HCT116 (cell line): ENCODE data around the gene DBET. TPM values are rescaled to one million over a fixed set of nuclear protein-coding genes. Genes with fewer than 3 reads are reported as not detected.
"Not testable (repeated sequence)": the region's sequence is repeated elsewhere in the genome, so short reads cannot be mapped to it uniquely, and the experiment has no call there.

Experiments
- ATAC-seq: fragments of 200-7000 bp; cut with Tn5 transposase; 2 replicates; pipeline ENCODE4 v1.9.1; 2020; ENCODE audit warnings: mild to moderate bottlenecking, moderate library complexity
- BruUV-seq: library from RNA; stranded (reverse); fragments of 400-500 nt; replicated peaks from 2 replicates; lab custom pipeline; 2021; lab: Mats Ljungman, UMichigan
- CTCF ChIA-PET: fragments of 300-600 bp; sonication (Branson Sonifier 250); formaldehyde crosslinking; loops from one replicate; lab custom pipeline; 2021; ENCODE audit warnings: antibody characterized with exemption; lab: Charles Lee
- POLR2A ChIA-PET: fragments of 300-600, 350-600 bp; sonication (Branson Sonifier 250); formaldehyde crosslinking; loops from one replicate; lab custom pipeline; 2021; ENCODE audit warnings: antibody characterized with exemption; lab: Charles Lee
- RAD21 ChIA-PET, 2 experiments: fragments of 300-600 bp; sonication (Branson Sonifier 250); formaldehyde crosslinking; loops; one replicate each; lab custom pipeline; 2023; ENCODE audit warnings: low total read pairs in 2 of 2; ENCODE audit not compliant: uncharacterized antibody in 2 of 2, unreplicated experiment in 2 of 2, low non-redundant PET in 1 of 2; lab: Charles Lee
- DNase-seq: peaks from one replicate; pipeline ENCODE4 v3.0.0-alpha.2; 2010; ENCODE audit warnings: low read depth, low spot score
- H2AFZ ChIP-seq: fragments of 200-600 bp; shearing (Covaris generic), sonication (generic); 2 replicates; pipeline ENCODE4 v1.6.1; 2017; ENCODE audit warnings: low read depth, mixed run types, mixed read lengths, antibody characterized with exemption, low read length; ENCODE audit not compliant: poor library complexity, severe bottlenecking
- H3K27ac ChIP-seq: 2 replicates; pipeline ENCODE4 v1.5.1; 2012; ENCODE audit warnings: low read depth, low read length
- H3K27me3 ChIP-seq: fragments of 200-600 bp; sonication (generic); 2 replicates; pipeline ENCODE4 v1.6.1; 2016; ENCODE audit warnings: mixed run types, low read length, mixed read lengths; ENCODE audit not compliant: insufficient read depth
- H3K36me3 ChIP-seq, 2 experiments: fragments of 200-500 bp in 1 of 2; fragments of 200-600 bp in 1 of 2; sonication (Bioruptor generic) in 1 of 2; sonication (generic) in 1 of 2; 2 replicates each; pipeline versions ENCODE4 v1.5.1 to v1.6.1; 2014 to 2016; ENCODE audit warnings: low read length in 2 of 2, inconsistent platforms in 1 of 2, mixed read lengths in 1 of 2, mixed run types in 1 of 2; ENCODE audit not compliant: insufficient read depth in 2 of 2, control insufficient read depth in 1 of 2
- H3K4me1 ChIP-seq, 2 experiments: fragments of 200-600 bp in 1 of 2; sonication (generic) in 1 of 2; 2 replicates each; pipeline versions ENCODE4 v1.5.1 to v1.6.1; 2012 to 2017; ENCODE audit warnings: low read length in 2 of 2, inconsistent platforms in 1 of 2, mild to moderate bottlenecking in 1 of 2, mixed read lengths in 1 of 2, mixed run types in 1 of 2, moderate library complexity in 1 of 2; ENCODE audit not compliant: insufficient read depth in 2 of 2, control insufficient read depth in 1 of 2
- H3K4me2 ChIP-seq: fragments of 200-600 bp; sonication (generic); 2 replicates; pipeline ENCODE4 v1.6.1; 2017; ENCODE audit warnings: mixed run types, low read length, mixed read lengths
- H3K4me3 ChIP-seq, 2 experiments: fragments of 200-600 bp in 1 of 2; sonication (generic) in 1 of 2; replicated peaks in 1 of 2; 2 replicates each; pipeline ENCODE4 v1.5.1; 2011 to 2016; ENCODE audit warnings: low read length in 2 of 2, control low read depth in 1 of 2, low read depth in 1 of 2, mild to moderate bottlenecking in 1 of 2, mixed read lengths in 1 of 2, mixed run types in 1 of 2
- H3K79me2 ChIP-seq: fragments of 200-600 bp; sonication (generic); 2 replicates; pipeline ENCODE4 v1.6.1; 2017; ENCODE audit warnings: mild to moderate bottlenecking, mixed run types, low read length, moderate library complexity, mixed read lengths; ENCODE audit not compliant: insufficient read depth
- H3K9ac ChIP-seq: fragments of 200-600 bp; sonication (generic); 2 replicates; pipeline ENCODE4 v1.6.1; 2016; ENCODE audit warnings: low read length, mixed read lengths
- H3K9me2 ChIP-seq: fragments of 200-600 bp; sonication (generic), shearing (Covaris generic); 2 replicates; pipeline ENCODE4 v1.6.1; 2017; ENCODE audit warnings: mixed run types, mild to moderate bottlenecking, moderate library complexity; ENCODE audit not compliant: insufficient read depth
- H3K9me3 ChIP-seq, 2 experiments: fragments of 200-500 bp in 1 of 2; fragments of 200-600 bp in 1 of 2; sonication (Bioruptor generic) in 1 of 2; sonication (generic) in 1 of 2; 2 replicates each; pipeline ENCODE4 v1.6.1; 2014 to 2017; ENCODE audit warnings: low read length in 2 of 2, mixed read lengths in 2 of 2, inconsistent platforms in 1 of 2, low read depth in 1 of 2, mild to moderate bottlenecking in 1 of 2, mixed run types in 1 of 2, moderate library complexity in 1 of 2; ENCODE audit not compliant: control insufficient read depth in 1 of 2, insufficient read depth in 1 of 2
- H4K20me1 ChIP-seq: fragments of 200-600 bp; sonication (generic), shearing (Covaris generic); 2 replicates; pipeline ENCODE4 v1.6.1; 2017; ENCODE audit warnings: mixed run types, mild to moderate bottlenecking, moderate library complexity; ENCODE audit not compliant: insufficient read depth
- intact Hi-C: fragments of 100-400 bp; cut with micrococcal nuclease; formaldehyde crosslinking; loops from 2 replicates; pipeline ENCODE4 v1.10.0; 2022
- total RNA-seq: library from RNA; stranded (reverse); gene quantifications from one replicate; pipeline ENCODE4 v1.2.1, GENCODE V29; 2021; ENCODE audit not compliant: unreplicated experiment

Gene DBET
- total RNA-seq, 1 experiment from 2014 or later: not detected

DNA sequence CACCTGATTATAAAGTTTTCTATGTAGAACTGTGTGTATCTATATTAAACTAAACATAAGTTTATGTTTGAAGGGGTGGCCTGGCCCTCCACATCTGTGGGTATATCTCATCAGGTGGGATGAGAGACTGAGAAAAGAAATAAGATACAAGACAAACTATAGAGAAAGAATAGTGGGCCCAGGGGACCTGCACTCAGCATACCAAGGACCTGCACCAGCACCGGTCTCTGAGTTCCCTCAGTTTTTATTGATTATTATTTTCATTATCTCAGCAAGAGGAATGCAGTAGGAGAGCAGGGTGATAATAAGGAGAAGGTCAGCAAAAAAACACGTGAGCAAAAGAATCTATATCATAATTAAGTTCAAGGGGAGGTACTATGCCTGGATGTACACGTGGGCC, 41.9 kb downstream of the DBET start:
- H3K79me2 ChIP-seq, H3K4me1 ChIP-seq, POLR2A ChIA-PET, H3K9ac ChIP-seq, H2AFZ ChIP-seq, H3K9me2 ChIP-seq, H3K27me3 ChIP-seq, RAD21 ChIA-PET, DNase-seq, H3K36me3 ChIP-seq, H3K27ac ChIP-seq, H3K4me2 ChIP-seq, H3K4me3 ChIP-seq, H4K20me1 ChIP-seq, intact Hi-C loops, BruUV-seq, ATAC-seq, CTCF ChIA-PET: not testable (repeated sequence)
- H3K9me3 ChIP-seq: peaks cover 5 to 11% of the 10 kb centered on the region in 2 experiments; a peak in 2 of 4 replicates

DNA sequence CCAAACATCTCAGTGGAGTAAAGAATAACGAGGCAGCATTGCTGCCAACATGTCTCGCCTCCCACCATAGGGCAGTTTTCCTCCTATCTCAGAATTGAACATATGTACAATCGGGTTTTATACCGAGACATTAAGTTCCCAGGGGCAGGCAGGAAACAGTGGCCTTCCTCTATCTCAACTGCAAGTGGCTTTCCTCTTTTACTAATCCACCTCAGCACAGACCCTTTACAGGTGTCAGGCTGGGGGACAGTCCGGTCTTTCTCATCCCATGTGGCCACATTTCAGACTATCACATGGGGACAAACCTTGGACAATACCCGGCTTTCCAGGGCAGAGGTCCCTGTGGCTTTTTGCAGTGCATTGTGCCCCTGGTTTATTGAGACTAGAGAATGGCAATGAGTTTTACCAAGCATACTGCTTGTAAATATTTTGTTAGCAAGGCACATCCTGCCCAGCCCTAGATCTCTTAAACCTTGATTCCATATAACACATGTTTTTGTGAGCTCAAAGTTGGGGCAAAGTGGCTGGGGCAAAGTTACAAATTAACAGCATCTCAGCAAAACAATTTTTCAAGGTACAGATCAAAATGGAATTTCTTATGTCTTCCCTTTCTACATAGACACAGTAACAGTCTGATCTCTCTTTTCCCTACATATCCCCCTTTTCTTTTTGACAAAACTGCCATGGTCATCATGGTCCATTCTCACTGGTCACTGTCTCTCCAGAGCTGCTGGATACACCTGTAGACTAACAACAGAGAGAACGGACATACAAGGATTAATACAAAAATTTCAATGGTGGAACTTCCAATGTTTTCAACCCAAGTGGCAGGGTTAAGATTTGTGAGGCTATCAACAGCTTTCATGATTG, 42.5 kb downstream of the DBET start:
- peaks cover 9 to 15% of the 10 kb centered on the region in 2 experiments; a peak in 2 of 4 replicates for H3K9me3 ChIP-seq
- CTCF ChIA-PET, ATAC-seq: not testable (repeated sequence)

GRCh38 chr4:190107766-190108485, 43.6 kb downstream of the DBET start:
- H3K36me3 ChIP-seq, intact Hi-C loops, H3K9me2 ChIP-seq, H3K4me1 ChIP-seq, H2AFZ ChIP-seq, H3K9ac ChIP-seq, H4K20me1 ChIP-seq, DNase-seq, POLR2A ChIA-PET, H3K4me2 ChIP-seq, H3K4me3 ChIP-seq, H3K27ac ChIP-seq, ATAC-seq, BruUV-seq, RAD21 ChIA-PET, H3K79me2 ChIP-seq, H3K27me3 ChIP-seq, CTCF ChIA-PET: not testable (repeated sequence)
- H3K9me3 ChIP-seq: peaks cover 9 to 18% of the 10 kb centered on the region in 2 experiments; a peak in 2 of 4 replicates

More for the DNA sequence above, 42.5 kb downstream of the DBET start:
- BruUV-seq, H3K9ac ChIP-seq, H3K79me2 ChIP-seq, POLR2A ChIA-PET, DNase-seq, H3K27me3 ChIP-seq, H3K4me2 ChIP-seq, H3K4me3 ChIP-seq, H2AFZ ChIP-seq, RAD21 ChIA-PET, H3K36me3 ChIP-seq, H3K4me1 ChIP-seq, H3K27ac ChIP-seq, H3K9me2 ChIP-seq, intact Hi-C loops, H4K20me1 ChIP-seq: not testable (repeated sequence)

- peaks cover 9 to 18% of the 10 kb centered on the region in 2 experiments; a peak in 2 of 4 replicates for H3K9me3 ChIP-seq
- H3K79me2 ChIP-seq, H3K4me1 ChIP-seq, H3K4me3 ChIP-seq, H3K27ac ChIP-seq, H2AFZ ChIP-seq, H3K36me3 ChIP-seq, CTCF ChIA-PET, H3K9ac ChIP-seq, H3K4me2 ChIP-seq, BruUV-seq, POLR2A ChIA-PET, intact Hi-C loops, ATAC-seq, DNase-seq, H4K20me1 ChIP-seq, RAD21 ChIA-PET, H3K27me3 ChIP-seq, H3K9me2 ChIP-seq: not testable (repeated sequence)
Observed at GRCh38 chr4:190108756-190109155, 44.5 kb downstream of the DBET start.
